HL-60 (cell line): ENCODE measurements around the gene DNAJA2.
A peak's percentile ranks its signal among the peaks of the same experiment; 100 is the strongest.

ENCODE experiments used
- DNase-seq, 2 experiments: peaks; one replicate each; pipeline ENCODE4 v3.0.0-alpha.2; 2010 to 2020; ENCODE audit warnings: low read depth in 1 of 2, low spot score in 1 of 2
- H3K27ac ChIP-seq: fragments of 250-450 bp; sonication (Bioruptor Pico); replicated peaks from 2 replicates; pipeline ENCODE4 v1.5.1; 2020; ENCODE audit warnings: mild to moderate bottlenecking, moderate library complexity
- H3K27me3 ChIP-seq: fragments of 250-450 bp; sonication (Bioruptor Pico); 2 replicates; pipeline ENCODE4 v1.5.1; 2021; ENCODE audit warnings: mild to moderate bottlenecking, moderate library complexity; ENCODE audit not compliant: insufficient read depth, poor library complexity, severe bottlenecking
- H3K4me3 ChIP-seq: replicated peaks from 2 replicates; pipeline ENCODE4 v1.5.1; 2011; ENCODE audit warnings: mild to moderate bottlenecking, control low read depth, low read length; ENCODE audit not compliant: insufficient read depth
- GABPA ChIP-seq: IDR thresholded peaks from 2 replicates; pipeline ENCODE4 v1.6.1; 2012; ENCODE audit warnings: low read depth
- POLR2AphosphoS5 ChIP-seq: IDR thresholded peaks from 2 replicates; pipeline ENCODE4 v1.6.1; 2012; ENCODE audit warnings: low read depth
- SPI1 ChIP-seq: IDR thresholded peaks from 2 replicates; pipeline ENCODE4 v1.6.1; 2012; ENCODE audit warnings: low read depth, mild to moderate bottlenecking, borderline replicate concordance
- TF ChIP-seq, protein P1 (sequence below): IDR thresholded peaks from one replicate; pipeline ENCODE4 v1.5.1; 2011; ENCODE audit warnings: low read length, control low read depth, inconsistent platforms; ENCODE audit not compliant: insufficient read depth
- TF ChIP-seq, protein P2 (sequence below): IDR thresholded peaks from 2 replicates; pipeline ENCODE4 v1.6.1; 2012; ENCODE audit warnings: low read depth; ENCODE audit not compliant: insufficient replicate concordance

The DNAJA2 gene

DNA sequence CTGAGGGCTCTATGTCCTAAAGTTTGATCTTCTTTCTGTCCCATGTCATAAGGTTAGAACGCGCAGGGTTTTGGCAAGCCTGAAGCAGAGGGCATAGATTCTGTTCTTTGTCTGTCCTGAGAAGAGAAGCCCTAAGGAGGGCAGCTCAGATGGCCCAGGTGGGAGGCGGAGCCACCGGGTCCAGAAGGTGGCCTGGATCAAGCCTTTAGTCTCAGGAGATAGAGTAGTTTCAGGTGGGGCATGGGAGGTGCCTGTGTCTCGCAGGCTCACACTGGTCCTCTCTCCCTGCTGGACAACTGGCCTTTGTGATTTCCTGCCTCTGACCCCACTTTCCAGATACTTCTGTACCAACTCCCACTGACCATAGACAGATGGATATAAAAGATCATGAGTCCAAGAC is 44.2 kb upstream of the DNAJA2 start:
- Histone ChIP-seq H3K4me3 (no peak overlapping the region), H3K27me3 (no peaks in the 10 kb centered on the region), H3K27ac (peak overlapping the region; percentile 81)
- no peak for TF ChIP-seq GABPA
- TF ChIP-seq, protein P1, sequence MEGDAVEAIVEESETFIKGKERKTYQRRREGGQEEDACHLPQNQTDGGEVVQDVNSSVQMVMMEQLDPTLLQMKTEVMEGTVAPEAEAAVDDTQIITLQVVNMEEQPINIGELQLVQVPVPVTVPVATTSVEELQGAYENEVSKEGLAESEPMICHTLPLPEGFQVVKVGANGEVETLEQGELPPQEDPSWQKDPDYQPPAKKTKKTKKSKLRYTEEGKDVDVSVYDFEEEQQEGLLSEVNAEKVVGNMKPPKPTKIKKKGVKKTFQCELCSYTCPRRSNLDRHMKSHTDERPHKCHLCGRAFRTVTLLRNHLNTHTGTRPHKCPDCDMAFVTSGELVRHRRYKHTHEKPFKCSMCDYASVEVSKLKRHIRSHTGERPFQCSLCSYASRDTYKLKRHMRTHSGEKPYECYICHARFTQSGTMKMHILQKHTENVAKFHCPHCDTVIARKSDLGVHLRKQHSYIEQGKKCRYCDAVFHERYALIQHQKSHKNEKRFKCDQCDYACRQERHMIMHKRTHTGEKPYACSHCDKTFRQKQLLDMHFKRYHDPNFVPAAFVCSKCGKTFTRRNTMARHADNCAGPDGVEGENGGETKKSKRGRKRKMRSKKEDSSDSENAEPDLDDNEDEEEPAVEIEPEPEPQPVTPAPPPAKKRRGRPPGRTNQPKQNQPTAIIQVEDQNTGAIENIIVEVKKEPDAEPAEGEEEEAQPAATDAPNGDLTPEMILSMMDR: no peak
- TF ChIP-seq, protein P2, sequence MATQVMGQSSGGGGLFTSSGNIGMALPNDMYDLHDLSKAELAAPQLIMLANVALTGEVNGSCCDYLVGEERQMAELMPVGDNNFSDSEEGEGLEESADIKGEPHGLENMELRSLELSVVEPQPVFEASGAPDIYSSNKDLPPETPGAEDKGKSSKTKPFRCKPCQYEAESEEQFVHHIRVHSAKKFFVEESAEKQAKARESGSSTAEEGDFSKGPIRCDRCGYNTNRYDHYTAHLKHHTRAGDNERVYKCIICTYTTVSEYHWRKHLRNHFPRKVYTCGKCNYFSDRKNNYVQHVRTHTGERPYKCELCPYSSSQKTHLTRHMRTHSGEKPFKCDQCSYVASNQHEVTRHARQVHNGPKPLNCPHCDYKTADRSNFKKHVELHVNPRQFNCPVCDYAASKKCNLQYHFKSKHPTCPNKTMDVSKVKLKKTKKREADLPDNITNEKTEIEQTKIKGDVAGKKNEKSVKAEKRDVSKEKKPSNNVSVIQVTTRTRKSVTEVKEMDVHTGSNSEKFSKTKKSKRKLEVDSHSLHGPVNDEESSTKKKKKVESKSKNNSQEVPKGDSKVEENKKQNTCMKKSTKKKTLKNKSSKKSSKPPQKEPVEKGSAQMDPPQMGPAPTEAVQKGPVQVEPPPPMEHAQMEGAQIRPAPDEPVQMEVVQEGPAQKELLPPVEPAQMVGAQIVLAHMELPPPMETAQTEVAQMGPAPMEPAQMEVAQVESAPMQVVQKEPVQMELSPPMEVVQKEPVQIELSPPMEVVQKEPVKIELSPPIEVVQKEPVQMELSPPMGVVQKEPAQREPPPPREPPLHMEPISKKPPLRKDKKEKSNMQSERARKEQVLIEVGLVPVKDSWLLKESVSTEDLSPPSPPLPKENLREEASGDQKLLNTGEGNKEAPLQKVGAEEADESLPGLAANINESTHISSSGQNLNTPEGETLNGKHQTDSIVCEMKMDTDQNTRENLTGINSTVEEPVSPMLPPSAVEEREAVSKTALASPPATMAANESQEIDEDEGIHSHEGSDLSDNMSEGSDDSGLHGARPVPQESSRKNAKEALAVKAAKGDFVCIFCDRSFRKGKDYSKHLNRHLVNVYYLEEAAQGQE: no peak
- TF ChIP-seq POLR2AphosphoS5: no peak
- no peak for TF ChIP-seq SPI1
- no peak for DNase-seq

DNA sequence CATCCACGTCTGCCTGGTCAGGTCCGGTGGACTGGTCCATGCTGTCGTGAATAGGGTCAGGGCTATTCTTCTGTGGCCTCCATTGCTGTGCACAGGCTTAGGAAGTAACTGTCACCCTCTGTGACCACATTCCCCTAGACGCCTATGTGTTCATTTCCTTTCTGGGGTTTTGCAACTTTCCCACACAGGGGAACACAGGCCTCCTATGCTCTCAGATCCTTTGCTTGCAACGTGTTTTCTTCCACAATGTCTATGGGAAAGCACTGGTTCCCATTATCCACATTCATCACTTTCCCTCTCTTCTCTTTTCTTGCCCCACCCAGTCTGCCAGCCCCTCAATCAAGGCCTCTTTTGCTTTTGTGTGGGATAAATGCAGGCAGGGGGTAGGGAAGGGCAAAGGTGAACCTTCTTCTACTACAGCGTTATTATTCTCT is 43.2 kb upstream of the DNAJA2 start:
- TF ChIP-seq GABPA: 0 out of 2 replicates have a peak, but pooled peaks have one; percentile 31
- TF ChIP-seq, protein P1: no peak
- TF ChIP-seq POLR2AphosphoS5: peak; percentile 77
- TF ChIP-seq SPI1: peak; percentile 74; the same call in 1 of the 2 replicates
- TF ChIP-seq, protein P2: peak; percentile 35
- Histone ChIP-seq H3K27ac (peak overlapping the region; percentile 81), H3K4me3 (0 out of 2 replicates have a peak overlapping the region, but pooled peaks have one; percentile 9), H3K27me3 (no peaks in the 10 kb centered on the region)
- peak; percentile 41 to 91 for DNase-seq

DNA sequence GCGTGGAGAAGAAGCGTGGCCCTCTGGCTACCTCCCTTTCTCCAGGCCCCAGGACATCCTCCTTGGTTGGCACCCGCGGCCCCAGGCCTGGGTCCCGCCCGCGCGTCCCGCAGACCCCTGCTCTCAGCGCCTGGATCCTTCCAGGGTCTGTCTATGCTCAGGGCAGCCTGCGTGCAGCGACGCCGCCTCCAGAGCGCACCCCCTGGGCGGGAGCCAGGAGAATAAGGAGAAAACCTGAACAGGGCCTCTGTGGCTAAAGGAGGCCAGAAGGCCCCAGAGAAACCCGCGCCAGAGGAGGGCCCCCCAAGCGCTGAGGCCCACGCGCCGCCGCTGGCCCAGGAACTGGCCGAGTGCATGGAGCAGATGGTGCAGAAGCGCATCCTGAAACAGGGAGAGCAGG is 40.4 kb upstream of the DNAJA2 start:
- no peak for TF ChIP-seq GABPA
- TF ChIP-seq, protein P1: no peak
- TF ChIP-seq SPI1: no peak
- TF ChIP-seq, protein P2: no peak
- no peak for TF ChIP-seq POLR2AphosphoS5
- Histone ChIP-seq H3K27me3 (no peaks in the 10 kb centered on the region), H3K27ac (no peak overlapping the region), H3K4me3 (no peak overlapping the region)
- no peak for DNase-seq
